ENCODE results near the gene NTN3.

DNA sequence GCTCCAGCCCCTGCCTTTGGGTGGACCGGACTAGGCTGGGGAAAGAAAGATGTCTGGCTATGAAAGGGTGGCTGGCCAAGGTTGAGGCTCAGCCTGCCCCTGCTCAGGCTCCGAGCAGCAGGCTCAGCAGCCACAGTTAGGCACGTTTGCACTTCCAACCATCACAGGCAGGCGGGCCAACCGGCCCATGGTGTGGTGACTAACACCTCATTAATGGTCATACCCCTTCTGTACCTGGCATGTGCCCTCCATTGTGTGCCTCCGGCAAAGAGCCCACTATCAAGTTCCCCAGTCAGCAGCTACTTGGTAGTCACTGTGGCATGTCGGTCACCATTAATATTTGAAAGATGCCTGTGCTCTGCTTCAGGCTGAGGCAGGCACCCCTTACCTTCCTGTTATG is 10.6 kb downstream of the NTN3 start:
- TF ChIP-seq, protein P1, sequence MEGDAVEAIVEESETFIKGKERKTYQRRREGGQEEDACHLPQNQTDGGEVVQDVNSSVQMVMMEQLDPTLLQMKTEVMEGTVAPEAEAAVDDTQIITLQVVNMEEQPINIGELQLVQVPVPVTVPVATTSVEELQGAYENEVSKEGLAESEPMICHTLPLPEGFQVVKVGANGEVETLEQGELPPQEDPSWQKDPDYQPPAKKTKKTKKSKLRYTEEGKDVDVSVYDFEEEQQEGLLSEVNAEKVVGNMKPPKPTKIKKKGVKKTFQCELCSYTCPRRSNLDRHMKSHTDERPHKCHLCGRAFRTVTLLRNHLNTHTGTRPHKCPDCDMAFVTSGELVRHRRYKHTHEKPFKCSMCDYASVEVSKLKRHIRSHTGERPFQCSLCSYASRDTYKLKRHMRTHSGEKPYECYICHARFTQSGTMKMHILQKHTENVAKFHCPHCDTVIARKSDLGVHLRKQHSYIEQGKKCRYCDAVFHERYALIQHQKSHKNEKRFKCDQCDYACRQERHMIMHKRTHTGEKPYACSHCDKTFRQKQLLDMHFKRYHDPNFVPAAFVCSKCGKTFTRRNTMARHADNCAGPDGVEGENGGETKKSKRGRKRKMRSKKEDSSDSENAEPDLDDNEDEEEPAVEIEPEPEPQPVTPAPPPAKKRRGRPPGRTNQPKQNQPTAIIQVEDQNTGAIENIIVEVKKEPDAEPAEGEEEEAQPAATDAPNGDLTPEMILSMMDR (IDR thresholded peaks at IDR 0.05), result no peak
- TF ChIP-seq POLR2A (IDR thresholded peaks at IDR 0.05), result no peak
